Gastrocnemius medialis (tissue), 4 donors: Measurements from ENCODE around the gene TSPAN14.

Experiments
- POLR2A ChIP-seq, 2 donors: fragments of 450-650 bp; IDR thresholded peaks; one replicate each; pipeline ENCODE4 v1.6.1; 2017; ENCODE audit warnings: antibody characterized with exemption in 2 of 2, mild to moderate bottlenecking in 2 of 2, moderate library complexity in 2 of 2
- TF ChIP-seq, protein P1 (sequence below), 5 experiments: fragments of 450-650 bp in 3 of 5; fragments of 200-600 bp in 2 of 5; sonication (generic) in 2 of 5; IDR thresholded peaks in 4 of 5; conservative IDR thresholded peaks in 1 of 5; 1 replicate in 4 of 5; 2 replicates in 1 of 5; pipeline ENCODE4 v1.5.1; 2016 to 2019; ENCODE audit warnings: antibody characterized with exemption in 5 of 5, mild to moderate bottlenecking in 3 of 5, moderate library complexity in 3 of 5

DNA sequence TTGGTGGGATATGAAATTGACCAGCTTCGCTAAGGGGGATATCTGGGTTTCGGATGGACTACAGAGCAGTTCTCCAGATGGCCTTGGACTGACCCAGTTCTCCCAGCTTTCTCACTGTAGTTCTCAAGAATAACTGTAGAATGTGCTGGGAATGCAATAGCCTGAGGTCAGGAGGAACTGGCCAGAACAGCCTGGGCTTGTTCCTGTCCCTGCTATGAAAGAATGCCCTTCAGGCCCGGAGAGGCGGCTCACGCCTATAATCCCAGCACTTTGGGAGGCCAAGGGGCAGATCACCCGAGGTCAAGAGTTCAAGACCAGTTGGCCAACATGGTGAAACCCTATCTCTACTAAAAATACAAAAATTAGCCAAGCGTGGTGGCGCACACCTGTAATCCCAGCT lies 12.3 kb upstream of the TSPAN14 start:
- TF ChIP-seq, protein P1, sequence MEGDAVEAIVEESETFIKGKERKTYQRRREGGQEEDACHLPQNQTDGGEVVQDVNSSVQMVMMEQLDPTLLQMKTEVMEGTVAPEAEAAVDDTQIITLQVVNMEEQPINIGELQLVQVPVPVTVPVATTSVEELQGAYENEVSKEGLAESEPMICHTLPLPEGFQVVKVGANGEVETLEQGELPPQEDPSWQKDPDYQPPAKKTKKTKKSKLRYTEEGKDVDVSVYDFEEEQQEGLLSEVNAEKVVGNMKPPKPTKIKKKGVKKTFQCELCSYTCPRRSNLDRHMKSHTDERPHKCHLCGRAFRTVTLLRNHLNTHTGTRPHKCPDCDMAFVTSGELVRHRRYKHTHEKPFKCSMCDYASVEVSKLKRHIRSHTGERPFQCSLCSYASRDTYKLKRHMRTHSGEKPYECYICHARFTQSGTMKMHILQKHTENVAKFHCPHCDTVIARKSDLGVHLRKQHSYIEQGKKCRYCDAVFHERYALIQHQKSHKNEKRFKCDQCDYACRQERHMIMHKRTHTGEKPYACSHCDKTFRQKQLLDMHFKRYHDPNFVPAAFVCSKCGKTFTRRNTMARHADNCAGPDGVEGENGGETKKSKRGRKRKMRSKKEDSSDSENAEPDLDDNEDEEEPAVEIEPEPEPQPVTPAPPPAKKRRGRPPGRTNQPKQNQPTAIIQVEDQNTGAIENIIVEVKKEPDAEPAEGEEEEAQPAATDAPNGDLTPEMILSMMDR (IDR thresholded peaks at IDR 0.05 in 4 of 5, conservative IDR thresholded peaks at IDR 0.05 in 1 of 5) = no peak
- no peak for TF ChIP-seq POLR2A (IDR thresholded peaks at IDR 0.05)
